Endothelial cell of umbilical vein (primary cell): ENCODE results near the gene PCDHB16.
A peak's percentile ranks its signal among the peaks of the same experiment; 100 is the strongest.

Experiments
- CTCF ChIP-seq, 2 donors: IDR thresholded peaks; 1 replicate in 1 of 2; 2 replicates in 1 of 2; pipeline ENCODE4 v1.5.1; 2011; ENCODE audit warnings: low read length in 2 of 2, mild to moderate bottlenecking in 2 of 2, moderate library complexity in 2 of 2, control low read depth in 1 of 2, inconsistent platforms in 1 of 2, low read depth in 1 of 2; ENCODE audit not compliant: insufficient read depth in 1 of 2; ENCODE audit errors: extremely low read depth in 1 of 2
- EZH2 ChIP-seq: IDR thresholded peaks from 2 replicates; pipeline ENCODE4 v1.6.1; 2012; ENCODE audit warnings: borderline replicate concordance, low read depth, mild to moderate bottlenecking, moderate library complexity, low read length, inconsistent platforms; ENCODE audit not compliant: severe bottlenecking
- POLR2A ChIP-seq: IDR thresholded peaks from 2 replicates; pipeline ENCODE4 v1.6.1; 2012; ENCODE audit warnings: low read depth, mild to moderate bottlenecking, control low read depth, low read length
- POLR2AphosphoS5 ChIP-seq: IDR thresholded peaks from 2 replicates; pipeline ENCODE4 v1.6.1; 2012; ENCODE audit warnings: low read depth, mild to moderate bottlenecking, control low read depth, low read length, moderate library complexity; ENCODE audit not compliant: insufficient read depth

GRCh38 chr5:141182248-141182647 lies at the start of gene PCDHB16:
- peak in 1 of 2 donors; percentile 4 for TF ChIP-seq CTCF (IDR thresholded peaks at IDR 0.05; ENCODE audit: extremely low read depth in 1 of 2, insufficient read depth in 1 of 2, low read depth in 1 of 2, low read length in 2 of 2)
- TF ChIP-seq EZH2, result no peak
- no peak for TF ChIP-seq POLR2A
- TF ChIP-seq POLR2AphosphoS5, result no peak
